HG02588 (cell line): ENCODE measurements around the gene DBNDD1.

Experiments
- ATAC-seq: cut with Tn5 transposase; IDR thresholded peaks from one replicate; pipeline ENCODE4 v1.9.1; 2021; ENCODE audit warnings: mild to moderate bottlenecking, moderate library complexity; ENCODE audit not compliant: unreplicated experiment

The DBNDD1 gene

DNA sequence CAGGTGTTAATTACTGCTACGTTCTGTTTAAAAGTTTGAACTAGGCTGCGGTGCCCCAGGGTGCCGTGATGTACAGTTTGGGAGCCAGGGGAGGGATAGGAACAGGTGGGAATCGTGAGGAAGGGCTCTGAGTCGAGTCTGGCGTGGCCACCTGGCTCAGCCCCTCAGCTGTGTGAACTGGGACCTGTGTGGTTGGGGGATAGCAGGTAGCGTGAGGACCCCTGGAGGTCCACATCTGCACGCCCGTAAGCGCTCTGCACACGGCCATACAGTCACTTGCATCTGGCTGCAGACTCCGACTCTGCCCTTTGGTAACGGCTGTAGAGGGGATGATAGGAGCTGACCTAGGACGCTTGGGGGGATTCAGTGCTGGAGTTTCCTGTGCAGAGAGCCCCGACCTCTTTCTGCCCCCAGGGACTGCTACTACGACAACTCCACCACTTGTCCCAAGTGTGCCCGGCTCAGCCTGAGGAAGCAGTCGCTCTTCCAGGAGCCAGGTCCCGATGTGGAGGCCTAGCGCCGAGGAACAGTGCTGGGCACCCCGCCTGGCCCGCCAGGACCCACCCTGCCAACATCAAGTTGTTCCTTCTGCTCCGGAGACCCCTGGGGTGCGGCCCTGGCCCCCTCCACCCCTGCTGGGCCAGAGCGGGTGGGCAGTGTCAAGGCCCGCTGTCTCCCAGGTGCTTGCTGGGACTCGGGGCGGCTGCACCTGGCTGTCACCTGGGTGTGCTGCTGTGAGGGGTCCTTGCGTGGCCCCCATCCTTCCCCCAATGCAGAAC, 53.6 kb downstream of the DBNDD1 start:
- no peak for ATAC-seq

DNA sequence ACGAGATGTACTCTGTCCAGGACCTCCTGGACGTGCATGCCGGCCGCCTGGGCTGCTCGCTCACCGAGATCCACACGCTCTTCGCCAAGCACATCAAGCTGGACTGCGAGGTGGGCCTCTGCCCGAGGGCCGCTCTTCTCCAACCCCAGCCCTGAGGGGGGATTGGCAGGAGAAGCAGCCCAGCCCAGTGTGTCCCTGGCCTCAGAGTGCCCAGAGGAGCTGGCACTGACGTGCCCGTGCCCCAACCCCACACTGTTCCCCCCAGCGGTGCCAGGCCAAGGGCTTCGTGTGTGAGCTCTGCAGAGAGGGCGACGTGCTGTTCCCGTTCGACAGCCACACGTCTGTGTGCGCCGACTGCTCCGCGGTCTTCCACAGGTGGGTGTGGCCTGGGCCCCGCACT, 55.1 kb downstream of the DBNDD1 start:
- ATAC-seq: no peak

DNA sequence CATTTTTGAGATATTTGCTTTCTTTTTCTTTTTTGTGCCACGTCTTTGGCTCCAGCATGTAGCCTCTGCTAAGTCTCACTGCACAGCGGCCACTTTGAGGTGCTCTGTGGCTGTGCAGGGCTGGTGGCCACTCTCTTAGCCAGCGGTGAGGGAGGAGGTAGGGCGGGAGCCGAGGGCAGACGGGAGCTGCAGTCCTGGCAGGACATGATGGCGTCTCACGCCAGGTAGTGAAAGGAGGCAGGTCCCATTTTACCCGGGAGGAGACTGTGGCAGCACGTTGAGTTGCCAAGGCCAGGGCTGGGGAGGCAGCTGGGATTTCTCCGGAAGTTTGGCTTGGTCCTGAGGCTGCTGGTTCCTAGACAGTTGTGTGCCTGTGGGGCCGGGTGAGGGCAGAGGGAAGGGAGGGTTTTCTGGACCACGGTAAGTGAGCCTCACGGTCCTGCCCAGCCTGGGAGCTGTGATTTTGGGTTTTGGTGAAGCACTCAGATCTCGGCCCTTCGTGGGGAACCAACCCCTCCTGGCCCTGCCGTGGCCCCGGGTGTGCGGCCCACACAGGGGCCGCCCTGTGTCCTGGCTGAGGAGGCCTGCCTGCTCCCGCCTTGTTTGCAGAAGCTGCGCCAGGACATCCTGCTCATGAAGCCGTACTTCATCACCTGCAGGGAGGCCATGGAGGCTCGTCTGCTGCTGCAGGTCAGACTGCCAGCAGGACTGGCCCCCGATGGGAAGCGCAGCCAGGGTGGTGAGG, 56.3 kb downstream of the DBNDD1 start:
- no peak for ATAC-seq

DNA sequence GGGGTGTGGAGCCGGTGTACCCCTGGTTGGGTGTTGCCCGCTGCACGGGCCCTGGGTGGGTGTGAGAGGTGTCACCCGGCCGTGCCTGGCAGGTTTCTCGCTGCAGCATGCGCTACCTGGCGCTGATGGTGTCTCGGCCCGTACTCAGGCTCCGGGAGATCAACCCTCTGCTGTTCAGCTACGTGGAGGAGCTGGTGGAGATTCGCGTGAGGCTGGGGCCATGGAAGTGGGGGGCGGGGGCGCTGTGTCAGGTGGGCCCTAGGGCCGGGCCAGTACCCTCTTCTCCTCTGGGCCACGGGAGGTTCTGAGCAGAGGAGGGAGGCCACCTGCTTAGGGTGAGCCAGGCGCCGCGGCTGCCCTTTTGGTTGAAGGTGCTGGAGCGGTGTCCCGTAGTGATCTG, 57.3 kb downstream of the DBNDD1 start:
- ATAC-seq: no peak

DNA sequence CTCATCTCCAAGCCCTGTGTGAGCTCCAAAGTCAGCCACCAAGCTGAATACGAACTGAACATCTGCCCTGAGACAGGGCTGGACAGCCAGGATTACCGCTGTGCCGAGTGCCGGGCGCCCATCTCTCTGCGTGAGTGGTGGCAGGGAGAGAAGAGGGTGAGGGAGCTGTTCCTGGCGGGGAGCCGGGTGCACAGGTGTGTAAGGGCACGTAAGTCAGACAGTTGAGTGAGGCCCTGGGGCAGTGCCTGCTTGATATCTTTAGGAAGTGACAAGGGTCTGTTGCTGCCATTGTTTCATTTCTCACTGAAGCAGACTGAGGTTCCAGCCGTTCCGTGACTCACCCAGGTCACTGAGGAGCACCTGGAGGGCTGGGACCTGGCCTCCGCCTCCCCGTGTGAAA, 58.3 kb downstream of the DBNDD1 start:
- ATAC-seq: no peak

DNA sequence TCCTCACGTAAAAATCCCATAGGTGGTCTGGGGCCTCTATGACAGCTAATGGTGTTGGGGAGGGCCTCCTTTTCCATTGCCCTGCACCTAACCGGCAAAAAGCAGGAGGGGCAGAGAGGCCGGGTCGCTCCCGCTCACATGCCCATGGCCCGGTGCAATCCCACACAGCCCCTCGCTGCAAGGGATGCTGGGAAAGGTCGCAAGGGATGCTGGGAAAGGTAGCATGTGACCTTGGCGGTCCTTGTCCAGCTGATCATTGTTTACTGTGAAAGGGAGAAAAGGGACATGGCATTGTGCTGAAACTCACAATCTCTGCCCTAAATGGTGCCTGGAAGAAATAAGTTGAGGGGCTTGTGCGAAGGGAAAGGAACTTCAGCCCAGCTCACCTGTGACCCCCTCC, 60.7 kb downstream of the DBNDD1 start:
- no peak for ATAC-seq

DNA sequence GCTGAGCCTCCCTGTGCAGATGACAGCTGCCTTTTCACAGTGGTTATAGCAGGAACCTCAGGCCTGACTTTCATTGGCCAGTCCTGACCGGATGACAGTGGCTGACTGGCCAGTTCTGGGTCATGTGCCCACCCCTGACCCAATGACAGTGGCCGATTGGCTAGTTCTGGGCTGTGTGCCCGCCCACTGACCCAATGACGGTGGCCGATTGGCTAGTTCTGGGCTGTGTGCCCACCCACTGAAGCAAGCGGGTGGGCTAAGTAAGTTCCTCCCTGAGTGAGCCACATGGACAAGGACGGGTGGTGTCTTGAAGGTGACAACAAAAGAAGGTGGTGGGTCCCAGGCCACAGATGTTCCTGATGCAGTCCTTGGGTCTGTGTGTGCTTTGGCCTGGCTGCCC, 61.2 kb downstream of the DBNDD1 start:
- no peak for ATAC-seq

DNA sequence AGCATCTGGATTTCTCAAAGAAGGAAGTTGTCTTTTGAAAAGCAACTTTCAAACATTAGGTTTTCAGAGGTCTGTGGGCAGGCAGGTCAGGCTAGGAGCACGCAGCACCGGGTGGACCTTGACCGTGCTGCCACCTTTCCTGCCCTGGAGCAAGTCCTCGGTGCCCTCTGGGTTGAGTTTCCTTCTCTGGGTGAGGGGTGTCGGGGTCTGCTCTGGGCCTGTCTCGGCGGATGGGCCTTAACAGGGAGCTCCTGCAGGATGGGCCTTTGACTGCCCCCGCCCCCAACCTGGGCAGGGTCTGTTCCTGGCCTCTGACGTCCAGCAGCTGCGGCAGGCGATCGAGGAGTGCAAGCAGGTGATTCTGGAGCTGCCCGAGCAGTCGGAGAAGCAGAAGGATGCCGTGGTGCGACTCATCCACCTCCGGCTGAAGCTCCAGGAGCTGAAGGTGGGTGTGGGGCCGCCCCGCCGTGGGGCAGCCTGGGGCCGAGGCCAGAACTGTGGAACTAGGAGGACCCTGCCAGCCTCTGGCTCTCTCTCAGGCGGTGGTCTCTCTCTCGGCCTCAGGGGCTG, 62.0 kb downstream of the DBNDD1 start:
- ATAC-seq: no peak

DNA sequence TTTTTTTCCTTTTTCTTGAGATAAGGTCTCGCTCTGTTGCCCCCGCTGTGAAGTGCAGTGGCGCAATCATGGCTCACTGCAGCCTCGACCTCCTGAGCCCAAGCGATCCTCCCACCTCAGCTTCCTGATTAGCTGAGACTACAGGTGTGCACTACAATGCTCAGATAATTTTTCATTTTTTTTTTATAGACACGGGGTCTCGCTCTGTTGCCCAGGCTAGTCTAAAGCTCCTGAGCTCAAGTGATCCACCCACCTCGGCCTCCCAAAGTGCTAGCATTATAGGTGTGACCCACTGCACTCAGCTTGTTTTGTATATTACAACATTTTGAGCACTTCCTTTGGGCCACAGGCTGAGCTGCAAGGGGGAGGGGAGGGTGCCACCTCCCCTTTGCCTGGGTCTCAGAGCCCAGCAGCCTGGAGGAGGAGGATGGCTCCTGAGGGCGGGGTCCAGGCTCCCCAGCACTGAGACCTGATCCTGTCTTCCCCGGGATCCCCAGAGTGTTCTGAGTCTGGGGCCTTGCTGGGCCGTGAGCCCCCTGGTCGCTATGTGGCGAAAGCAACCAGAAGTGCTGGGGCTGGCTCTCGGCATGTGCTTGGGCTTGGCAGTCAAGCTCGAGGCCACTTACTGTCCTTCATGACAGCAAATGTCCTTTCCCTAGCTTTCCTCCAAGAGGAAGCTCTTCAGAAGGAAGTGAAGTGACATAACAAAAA, 62.6 kb downstream of the DBNDD1 start:
- no peak for ATAC-seq

DNA sequence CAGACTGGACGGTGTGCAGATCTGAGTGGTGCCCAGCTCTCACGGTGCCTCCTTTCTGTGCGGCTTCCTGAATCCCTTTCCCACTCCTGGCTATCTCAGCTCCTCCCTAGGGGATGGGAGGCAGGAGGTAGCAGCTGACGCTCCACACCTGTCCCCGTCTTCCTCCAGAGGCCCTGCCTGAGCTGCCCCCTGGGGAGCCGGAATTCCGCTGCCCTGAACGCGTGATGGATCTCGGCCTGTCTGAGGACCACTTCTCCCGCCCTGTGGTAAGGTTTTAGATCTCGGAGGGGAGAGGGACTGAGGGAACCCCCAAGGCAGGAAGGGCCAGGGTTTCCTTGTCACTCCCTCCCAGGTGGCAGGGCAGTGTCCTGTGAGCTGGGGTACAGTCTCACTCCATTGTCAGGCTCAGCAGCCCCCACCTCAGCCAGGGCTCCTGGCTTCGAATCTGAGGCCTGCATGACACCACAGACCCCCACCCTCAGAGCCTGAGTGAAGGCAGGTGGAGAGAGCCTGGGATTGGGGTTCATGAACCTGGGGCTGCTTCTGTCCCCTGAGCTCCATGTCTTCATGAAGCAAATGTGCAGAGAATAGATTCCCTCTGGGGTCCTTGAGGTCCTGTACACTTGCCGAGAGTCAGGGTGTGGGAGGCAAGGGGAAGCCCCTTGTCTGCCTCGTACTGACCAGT, 64.1 kb downstream of the DBNDD1 start:
- ATAC-seq: no peak
